GM21360 (cell line): Measurements from ENCODE around the gene BBIP1.

Experiments used
- ATAC-seq: cut with Tn5 transposase; IDR thresholded peaks from one replicate; pipeline ENCODE4 v1.9.1; 2021; ENCODE audit warnings: mild to moderate bottlenecking, moderate library complexity; ENCODE audit not compliant: unreplicated experiment

Gene BBIP1

DNA sequence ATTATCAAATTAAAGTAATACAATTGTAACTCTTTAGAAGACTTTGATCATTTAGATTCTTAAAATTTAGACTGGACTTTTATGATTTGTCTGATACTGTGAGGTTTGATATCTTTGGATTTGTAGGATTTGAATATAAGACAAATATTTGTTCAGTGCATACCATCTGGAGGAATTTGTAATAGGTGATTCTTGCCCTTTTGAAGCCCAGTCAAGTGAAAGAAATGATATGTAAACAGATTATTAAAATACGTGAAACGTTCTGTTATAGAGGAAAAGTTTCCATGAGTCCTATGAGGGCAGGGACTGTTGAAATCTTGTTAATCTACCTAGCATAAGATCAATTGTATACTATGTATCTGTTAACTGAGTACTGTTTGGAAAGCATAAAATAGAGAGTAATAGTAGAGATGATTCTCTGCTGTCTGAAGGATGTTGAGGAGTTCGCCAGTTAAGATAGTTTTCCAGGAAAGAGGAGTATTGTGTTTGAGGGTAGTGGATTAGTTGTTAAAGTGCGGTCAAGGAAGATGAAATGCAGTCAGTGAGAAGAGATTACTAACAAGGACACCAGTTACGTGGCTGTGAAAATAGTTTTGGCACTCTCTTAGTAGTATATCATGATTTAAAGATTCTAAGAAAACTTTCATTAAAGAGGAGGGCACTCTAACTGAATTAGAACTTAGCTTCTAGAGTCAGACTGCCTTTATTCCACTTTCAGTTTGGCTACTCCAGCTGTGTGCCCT, 32.9 kb downstream of the BBIP1 start:
- ATAC-seq = no peak

DNA sequence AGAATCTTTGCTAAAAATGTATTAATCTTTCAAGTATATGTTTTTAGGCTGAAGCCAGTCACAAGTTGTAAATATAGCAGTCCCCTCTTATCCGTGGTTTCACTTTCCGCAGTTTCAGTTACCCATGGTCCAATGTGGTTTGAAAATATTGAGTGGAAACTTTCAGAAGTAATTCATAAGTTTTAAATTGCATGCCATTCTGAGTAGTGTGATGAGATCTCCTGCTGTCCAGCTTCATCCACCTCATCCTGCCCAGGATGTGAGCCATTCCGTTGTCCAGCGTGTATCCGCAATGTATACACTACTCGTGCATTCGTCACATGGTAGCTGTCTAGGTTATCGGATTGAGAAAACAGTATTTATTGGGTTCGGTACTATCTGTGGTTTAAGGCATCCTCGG, 35.1 kb downstream of the BBIP1 start:
- ATAC-seq = no peak

DNA sequence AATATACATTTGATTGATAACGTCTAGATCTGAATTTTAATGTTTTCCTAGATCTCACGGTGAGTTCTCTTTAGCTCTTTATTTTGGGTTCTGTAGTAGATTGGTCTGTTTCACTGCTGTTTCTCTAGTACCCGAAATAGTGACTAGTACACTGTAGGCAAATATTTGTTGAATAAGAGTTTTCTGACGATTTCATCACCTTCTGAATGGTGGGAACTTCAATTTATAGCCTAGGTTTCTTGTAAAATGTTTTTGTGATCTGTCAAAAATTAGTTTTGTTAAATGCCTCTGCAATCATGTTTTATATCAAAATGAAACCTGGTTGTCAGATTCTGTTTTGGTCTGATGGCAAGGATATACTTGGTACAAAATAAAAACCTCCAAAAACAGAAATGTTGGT, 37.1 kb downstream of the BBIP1 start:
- no peak for ATAC-seq

DNA sequence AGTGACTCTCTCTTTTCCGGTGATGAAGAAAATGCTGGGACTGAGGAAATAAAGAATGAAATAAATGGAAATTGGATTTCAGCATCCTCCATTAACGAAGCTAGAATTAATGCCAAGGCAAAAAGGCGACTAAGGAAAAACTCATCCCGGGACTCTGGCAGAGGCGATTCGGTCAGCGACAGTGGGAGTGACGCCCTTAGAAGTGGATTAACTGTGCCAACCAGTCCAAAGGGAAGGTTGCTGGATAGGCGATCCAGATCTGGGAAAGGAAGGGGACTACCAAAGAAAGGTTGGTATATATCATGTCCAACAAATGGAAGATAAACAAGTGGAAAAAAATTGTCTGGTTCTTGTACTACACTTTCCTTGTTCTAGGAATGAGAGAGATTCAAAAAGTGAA, 37.7 kb downstream of the BBIP1 start:
- ATAC-seq = no peak

DNA sequence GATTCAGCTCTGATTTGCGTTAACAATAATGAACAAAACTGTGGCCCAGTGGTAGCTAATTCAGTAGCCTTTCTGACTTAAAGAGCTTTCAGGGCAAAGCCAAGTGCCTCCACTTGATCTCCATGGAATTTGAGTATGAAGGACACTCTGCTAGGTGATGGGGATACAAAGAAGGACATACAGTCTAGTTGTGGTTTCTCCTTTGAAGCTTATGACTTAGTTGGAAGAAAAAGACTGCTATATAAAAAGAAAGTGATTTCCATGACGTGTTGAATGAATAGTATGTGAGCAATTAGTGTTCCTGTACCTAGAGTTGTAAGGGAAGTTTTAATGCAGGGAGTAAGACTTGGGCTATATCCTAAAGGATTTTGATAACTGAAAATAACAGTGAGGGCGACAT, 39.0 kb downstream of the BBIP1 start:
- ATAC-seq = no peak

DNA sequence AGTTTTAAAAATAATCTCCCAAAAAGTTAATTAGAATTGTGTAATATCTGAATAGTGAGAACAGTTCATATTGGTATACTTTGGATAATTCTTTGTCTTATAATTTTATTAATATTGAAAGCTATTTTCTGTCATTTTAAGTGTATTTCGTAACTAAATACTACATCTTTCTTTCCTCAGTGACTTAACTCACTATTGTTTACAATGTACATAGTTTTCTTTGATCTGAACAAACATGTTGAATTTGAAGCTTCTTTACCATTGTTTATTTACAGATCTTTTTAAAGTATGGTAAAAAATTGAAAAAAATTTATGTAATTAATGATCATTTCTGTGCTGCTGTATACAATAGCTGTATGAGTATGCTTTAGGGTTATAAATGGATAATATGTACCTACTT, 42.2 kb downstream of the BBIP1 start:
- no peak for ATAC-seq

DNA sequence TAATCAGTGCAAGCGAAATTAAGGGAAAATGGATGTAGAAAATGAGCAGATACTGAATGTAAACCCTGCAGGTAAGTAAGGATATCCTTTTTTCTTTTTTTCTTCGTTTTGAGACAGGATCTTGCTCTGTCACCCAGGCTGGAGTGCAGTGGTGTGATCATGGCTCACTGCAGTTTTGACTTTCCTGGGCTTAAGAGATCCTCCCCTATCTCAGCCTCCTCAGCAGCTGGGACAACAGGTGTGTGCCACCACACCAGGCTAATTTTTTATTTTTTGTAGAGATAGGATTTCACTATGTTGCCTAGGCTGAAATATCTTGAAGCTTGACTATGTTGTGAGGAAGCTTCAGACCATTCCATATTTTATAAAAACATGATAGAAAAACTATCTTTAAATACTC, 43.0 kb downstream of the BBIP1 start:
- ATAC-seq = no peak

DNA sequence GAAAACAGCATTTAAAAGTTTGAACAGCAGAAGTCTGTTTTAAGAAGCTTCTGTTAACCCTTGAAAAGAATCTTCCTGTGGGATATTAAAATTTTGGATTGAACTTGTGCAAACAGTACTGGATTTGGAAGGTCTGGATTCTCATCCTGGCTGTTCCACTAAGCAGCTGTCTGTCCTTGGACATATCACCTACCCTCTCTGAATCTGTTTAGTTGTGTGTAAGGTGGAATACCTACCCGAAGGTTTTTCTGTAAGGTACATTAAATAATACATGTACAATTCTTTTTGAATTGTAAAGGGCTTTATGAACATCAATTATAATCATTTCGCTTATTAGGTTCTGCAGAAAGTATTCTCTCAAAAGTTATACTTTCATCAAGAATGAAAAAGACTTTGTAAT, 45.0 kb downstream of the BBIP1 start:
- ATAC-seq = no peak

DNA sequence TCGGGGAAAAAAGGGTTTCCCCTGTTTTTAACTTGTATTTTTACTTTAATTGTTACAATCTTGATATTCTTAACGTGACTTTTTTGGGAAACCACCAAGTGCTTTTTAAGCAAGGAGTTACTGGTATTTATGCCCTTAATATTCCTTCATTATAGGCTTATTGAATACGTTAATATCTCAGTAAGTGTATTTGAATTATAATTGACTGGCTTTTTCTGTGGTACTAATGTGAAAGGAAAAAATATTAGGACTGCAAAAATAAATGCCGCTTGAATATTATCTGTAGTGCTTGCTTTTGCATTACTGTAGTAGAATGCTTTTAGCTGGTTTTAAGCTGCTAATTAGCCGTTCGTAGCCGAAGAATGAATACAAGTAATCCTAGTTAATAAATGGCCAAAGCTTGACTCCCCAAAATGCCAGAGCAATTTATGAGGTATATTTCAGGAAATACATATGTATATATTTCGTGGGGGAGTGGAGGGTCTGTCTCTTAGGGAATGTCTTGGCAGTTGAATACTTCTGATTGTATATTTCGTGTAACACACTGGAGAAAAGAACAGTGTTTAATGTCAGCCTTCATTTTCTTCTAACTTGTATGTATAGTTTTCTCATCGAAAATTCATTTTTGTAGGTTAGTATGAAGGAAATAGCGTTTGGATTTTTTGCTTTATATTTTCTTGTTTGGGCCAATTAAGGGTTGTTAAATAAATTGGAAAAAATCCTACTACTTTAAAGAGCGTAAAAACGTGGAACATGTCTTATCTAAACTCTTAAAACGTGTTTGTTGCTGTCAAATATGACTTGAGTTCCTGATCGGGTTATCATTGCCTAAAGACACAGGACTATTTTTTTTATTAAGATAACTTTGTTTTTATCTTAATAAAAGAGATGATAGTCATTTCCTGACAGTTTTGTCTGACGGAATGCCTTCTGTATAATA, 45.7 kb downstream of the BBIP1 start:
- ATAC-seq = no peak

DNA sequence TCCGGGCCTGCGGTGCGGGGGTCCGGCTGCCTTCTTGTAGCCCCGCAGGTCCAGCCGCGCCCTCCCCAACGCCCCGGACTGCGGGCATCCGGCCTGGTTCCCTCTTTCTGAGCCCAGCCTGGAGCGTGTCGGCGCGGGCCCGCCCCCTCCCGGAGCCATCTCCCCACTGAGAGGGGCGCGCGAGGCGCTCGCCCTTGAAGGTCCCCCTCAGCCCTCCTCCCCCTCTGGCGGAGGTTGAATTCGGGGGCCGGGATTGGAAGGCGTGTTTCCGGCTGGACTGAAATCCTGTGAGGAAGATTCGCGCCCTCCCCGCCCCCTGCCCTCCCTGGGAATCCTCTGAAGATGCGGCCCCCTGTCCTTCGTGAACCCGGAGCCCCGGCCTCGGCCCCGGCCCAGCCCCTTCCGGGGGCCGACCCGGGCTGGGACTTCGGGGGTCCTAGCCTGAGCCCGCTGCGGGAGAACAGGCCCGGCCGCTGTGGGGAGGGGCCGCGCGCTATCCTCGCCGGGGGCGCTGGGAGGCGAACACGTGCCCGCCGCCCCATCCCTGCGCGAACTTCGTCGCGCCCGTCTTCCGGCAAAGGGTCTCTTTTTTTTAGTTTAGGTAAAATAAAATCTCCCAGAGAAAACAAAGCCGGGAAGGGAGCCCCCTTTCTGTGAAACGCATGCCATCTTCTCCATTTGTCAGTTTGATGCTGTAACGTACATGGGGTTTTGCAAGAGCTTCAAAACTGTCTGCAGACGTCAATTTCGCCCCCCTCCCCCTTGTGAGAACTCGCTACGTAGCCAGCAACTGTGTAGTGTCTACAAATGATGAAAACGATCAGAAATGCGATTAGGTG, 46.6 kb downstream of the BBIP1 start:
- ATAC-seq = peak; percentile 36

DNA sequence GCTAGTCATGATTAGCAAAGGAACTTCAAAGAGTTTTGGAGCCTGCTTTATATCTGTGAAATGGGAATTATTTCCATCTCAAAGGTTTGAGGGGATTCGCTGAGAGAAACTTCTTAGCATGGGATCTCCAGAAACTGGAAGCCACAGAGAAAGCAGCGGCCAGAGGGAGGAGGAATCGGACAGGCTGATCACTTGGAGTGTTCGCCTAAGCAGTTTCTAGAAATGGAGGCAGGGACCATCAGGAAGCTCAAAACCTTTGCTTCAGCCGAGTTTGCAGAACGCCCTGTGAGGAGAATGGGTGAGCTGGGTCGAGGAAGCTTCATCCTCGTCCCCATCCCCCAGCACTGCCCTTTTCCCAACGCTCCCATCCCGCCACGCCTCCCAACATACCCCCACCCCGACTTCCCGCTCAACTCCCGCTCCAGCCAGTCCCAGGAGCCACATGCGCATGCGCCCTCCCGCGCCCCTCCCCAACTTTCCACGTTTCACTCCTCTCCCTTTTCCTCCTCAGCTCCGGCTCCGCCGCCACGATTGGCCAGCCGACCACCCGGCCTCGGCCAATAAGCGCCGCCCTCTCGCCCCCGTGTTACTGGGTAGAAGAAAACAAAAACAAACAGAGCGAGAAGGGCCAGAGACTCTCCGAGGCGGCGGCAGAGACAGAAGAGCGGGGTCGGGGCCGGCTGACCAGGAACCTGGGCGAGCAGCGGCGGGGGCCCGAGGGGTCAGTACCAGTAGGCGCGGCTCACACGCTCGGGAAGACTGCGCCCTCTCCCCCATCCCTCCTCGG, 47.5 kb downstream of the BBIP1 start, which contains the start of gene PDCD4:
Gene PDCD4 (plus strand): TSS at position 631 of the 787 bp plus-strand sequence. CDS start 4,100 bp downstream, outside the sequence.
- peak; percentile 69 for ATAC-seq

DNA sequence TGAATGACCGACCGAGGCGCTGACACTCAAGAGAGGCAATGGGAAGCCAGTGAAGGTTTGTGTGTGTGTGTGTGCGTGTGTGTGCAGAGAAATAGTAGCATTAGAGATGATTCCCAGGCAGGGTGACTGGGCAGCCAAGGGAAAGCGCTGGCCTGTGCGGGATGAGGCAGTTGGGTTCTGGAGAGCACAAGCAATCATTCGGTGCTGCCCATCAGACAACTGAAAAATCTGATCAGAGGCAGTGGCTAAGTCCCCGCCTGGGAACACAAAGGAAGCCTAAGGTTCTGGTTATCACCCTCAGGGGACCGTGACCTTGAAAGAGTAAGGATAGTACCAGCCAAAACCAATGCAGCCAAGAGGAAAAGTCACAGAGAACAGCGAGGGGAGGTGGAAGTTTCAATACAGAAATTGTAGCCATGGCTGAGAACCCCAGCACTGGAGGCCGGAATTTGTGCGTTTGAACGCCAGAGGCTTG, 48.1 kb downstream of the BBIP1 start:
- ATAC-seq = no peak

DNA sequence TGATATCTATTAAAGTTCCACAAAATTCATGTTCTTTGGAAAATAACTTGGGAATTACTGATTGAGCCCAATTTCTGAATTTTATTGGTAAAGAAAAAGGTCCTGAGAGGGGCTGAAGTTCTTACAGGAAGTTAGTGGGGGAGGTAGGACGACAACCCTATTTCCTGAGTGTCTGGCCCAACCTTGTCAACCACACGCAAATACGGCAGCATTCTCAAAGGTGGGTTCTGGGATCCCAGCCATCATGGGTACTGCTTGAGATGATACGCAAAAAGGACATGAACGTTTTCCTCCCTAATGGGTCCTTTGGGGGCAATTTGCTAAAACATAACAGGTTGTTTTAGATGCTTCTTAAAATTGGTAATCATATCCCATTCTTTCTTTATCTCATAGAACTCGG, 50.0 kb downstream of the BBIP1 start:
- ATAC-seq = no peak

DNA sequence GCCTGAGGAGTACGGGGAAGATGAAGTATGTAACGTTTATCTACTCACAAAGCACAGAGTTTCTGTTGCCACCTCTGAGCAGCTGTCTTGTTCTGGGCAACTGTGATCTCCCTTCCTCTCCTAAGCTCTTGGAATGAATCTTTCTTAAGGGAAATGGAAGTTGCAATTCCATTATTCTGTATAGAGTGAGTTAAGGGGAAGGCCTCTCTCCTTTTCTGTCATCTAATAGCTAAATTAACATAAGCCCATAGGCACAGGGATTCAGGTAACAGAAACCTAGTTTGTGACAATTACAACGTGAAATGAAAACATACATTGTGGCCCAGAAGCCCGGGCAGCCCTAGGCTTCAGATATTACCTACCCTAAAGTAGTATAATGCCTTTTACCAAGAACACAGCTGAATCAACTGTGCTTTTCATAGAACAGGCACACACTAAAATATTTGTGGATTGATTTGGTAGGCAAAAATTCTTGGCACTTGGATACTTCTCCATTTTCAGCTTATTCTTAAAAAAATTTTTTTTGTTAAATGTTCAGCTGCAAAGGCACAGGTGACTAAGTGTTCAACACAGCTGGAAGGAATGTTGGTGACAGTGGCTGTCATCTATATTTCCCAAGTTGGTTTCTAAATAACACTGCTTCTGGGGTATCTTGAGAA, 51.0 kb downstream of the BBIP1 start:
- ATAC-seq = no peak

DNA sequence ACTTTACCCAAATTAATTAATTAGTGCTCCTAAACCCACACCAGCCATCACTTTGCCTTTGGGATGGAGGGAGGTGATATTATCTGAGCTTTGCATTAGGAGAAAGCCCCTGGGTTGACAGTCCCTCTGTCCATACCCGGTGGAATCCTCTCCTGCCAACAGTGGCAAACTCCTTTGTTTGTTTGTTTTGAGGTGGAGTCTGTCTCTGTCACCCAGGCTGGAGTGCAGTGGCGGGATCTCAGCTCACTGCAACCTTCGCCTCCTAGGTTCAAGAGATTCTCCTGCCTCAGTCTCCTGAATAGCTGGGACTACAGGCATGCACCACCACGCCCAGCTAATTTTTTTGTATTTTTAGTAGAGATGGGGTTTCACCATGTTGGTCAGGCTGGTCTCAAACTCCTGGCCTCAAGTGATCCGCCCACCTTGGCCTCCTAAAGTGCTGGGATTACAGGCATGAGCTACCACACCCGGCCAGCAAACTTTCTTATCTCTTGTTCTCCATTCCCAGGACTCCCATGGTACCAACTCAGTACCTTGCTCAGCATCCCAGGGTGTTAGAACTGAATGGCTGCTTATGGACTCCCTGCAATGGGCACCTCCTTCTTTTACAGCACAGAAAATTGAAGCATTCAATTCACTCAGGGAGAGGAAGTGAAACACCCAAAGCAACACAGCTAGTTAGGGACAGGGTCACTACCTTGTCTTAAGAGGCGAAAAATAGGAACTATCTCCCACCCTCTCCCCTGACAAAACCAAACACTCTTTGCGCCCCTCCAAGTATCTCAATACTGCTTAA, 51.8 kb downstream of the BBIP1 start:
- ATAC-seq = peak; percentile 25

DNA sequence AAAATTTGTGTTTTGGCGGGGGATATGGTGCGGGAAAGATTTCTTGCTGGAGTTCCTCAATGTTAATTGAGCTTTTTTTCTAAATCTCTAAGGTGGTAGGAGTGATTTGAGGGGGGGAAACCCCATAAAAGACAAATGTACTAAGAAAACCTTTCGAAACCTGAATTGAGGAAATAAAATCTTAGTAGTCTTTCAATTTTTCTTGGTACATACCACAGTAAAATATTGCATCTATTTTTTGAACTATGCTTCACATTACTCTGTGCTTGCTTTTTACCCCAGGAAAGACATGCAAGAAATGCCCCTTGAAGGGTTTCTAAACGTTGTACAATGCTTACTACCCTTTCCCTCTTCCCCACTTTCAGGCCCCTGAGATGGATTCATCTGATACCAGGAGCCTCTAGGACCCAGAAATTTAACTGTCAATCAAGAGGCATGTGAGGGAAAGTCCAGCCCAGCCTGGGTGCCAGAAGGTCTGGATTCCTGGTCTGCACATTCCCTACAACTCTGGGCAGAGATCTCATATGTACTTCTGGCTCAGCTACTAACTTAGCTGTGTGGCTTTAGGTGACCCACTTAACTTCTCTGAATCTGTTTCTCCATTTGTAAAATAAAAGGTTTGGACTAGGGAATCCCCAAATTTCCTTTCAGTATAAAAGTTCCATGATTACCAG, 53.0 kb downstream of the BBIP1 start:
- ATAC-seq = no peak

DNA sequence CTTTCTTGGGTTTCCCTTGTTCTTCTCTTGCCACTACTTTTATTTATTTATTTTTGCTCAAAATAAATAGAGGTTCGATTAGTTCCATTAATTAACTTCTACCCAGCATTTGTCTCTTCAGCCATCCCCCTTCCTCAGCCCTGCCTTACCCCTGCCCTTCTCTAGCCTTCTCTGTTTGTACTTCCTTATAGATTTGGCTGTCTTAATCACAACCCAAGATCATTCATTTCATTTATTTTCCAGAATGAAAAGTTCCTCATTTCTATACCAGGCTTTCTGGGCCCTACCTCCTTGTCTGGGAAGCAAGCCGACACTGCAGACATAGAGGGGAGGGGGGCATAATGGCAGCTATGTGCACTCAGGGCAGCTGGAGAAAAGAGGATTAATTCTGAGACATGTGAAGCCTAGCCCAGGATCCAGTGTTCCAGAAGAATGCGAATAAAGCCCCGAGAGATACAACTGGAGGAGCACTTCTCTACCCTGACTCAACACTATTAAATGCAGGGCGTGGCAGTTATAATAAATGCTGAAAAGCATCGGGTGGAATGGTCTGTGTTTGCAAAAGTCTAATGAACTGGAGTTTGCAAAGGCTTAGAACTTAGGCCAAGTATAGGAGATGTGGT, 53.7 kb downstream of the BBIP1 start:
- no peak for ATAC-seq

DNA sequence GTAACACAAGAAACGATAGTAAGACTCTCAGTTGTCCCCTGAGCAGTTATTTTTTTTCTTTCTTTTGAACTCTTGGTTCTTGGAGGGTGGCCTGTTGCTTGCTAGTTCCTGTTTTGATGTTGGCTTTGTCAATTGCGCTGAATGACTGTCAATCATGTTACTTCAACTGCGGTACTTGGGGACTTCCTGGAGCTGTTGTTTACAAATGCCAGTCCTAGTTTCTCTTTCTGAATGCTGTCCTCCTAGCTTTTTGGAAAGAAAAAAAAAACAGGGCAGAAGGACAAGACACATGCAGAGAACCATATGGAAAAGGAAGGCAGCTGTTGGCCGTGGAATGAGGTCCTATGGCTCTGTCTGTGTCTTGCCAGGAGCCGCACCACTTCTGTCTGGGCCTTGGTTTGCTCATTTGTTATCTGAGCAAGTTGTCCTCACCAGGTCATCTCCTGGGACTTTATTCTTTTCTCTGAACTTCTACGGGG, 54.3 kb downstream of the BBIP1 start:
- peak; percentile 53 for ATAC-seq
